Iris pigment epithelial cell (primary cell): ENCODE measurements around the gene APLNR.

ENCODE experiments used
- DNase-seq: peaks from one replicate; pipeline ENCODE4 v3.0.0-alpha.2; 2011; ENCODE audit warnings: low read depth

The APLNR gene

DNA sequence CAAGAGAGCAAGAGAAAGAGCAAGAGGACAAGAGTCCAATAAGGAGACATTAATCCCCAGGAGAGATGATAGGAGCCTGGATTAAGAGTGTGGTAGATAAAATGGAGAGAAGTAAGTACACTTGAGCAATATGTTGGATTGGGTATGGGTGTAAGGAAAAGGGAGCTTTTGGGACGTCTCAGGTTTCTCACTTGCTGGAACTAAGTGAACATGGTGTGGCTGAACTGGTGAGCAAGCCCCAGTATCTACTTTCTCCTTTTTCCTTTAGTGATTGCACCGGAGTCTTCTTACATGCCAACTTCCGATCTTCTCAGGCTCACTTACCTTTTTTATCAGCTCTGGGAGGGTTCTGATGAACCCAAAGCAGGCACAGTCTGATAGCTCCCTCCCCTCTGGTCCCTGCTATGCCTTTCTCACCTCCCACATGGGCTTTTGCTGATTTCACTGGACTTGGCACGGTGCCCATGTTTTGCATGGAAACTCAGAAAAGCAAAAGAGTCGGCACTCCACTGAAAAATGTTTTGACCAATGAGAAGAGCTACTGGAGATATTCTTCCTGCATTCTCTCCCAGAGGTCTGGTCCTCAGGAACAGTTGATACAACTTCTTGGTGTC, 14.5 kb upstream of the APLNR start:
- peak; percentile 48 for DNase-seq

DNA sequence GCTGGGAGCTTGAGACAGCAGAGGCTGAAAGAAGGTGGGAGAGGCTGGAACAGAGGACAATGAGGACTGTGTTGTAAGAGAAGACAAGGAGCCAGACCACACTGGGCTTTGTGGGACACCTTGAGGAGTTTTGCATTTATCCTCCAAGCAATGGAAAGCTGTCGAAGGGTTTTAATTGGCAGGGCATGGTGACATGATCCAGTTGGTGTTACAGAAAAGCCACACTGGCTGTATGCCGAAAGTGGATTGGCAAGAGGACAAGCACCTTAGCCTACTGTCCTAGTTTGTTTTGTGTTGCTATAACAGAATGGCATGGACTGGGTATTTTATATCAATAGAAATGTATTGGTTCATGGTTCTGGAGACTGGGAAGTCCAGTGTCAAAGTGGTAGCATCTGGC, 14.0 kb upstream of the APLNR start:
- no peak for DNase-seq

DNA sequence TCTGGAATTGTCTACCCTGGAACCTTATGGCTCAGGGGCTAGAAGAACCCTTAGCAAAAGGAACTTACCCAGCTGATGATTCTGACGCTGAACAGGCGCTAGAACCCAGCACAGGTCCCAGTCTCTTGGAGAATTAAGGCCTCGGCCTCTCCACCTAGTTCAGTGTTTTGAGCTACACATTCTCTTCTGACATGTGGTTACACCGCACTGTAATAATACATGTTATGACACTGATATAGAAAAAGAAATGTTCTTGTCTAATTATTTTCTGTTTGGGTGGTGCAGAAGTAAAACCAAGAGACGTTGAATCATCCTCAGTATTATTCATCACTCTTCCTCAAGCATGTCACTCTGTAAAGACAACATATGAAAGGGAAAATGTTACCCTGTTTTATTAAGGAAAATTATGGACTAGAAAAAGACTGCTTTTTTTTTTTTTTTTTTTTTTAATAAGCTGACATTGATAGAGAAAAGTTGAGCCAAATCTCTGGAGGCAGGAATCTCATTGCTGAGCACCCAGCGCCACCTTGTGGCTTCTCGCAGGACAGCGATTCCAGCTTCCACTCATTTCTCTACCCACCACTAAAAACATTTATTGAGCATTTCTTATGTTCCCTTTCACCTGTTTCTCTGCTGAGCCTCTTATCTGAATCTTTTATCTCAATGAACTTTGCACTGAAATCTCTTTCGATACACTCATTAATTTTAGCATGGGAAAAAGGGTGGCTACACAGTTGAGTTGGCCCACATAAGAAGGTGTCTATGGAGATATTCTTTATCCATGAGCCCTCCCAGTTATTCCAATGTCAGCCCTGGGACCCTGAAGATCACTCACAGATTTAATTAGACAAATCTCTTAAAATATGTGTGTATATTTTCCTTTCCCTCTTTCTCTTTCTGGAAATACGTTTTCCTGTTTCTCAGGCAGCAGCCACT, 12.6 kb upstream of the APLNR start:
- DNase-seq, result peak; percentile 65

DNA sequence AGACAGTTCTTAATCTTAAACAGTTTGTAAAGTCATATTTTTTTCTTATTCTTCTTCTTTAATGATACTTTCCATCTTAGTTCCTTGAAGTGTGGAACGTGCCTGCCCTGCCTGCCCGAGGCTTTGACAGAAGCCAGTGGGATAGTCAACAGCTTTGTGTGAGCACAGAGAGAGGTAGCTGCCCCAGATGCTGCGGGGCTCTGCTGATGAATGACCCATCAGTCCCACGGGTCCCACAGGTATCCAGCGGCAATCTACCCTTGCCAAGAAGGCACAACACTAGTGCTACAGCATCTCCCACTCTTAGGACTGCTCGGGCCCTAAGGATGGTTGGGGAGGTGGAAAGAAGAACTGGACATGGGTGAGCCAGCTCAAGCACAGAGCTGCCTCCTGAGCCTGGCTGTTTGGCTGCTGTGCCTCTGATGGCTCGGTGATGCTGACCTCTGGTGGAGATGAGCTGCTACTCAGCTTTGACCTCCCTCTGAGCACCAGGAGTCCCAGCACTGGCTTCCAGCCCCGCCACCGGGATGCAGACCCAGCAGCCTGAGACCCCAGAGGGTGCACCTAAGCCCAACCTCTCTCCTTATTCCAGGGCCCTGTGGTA, 11.8 kb upstream of the APLNR start:
- DNase-seq, result peak; percentile 73

DNA sequence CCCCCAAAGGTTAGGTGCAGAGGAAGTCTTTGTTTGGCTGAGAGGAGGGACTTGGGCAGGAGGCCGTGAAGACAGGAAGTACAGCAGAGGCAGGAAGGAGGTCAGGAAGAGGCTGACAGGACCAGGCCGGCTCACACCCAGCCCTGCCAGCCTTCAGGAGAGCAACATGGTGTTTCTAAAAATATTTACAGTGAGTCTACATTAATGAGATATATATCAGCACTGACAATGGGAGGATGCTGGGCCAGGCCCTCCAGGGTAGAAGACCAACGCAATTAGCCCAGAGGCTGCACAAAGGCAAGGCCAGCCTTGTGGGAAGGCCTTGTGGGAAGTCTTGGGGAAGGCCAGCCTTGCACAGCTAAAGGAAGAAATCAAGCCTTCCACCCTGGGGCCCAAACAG, 7.9 kb upstream of the APLNR start:
- DNase-seq, result no peak

DNA sequence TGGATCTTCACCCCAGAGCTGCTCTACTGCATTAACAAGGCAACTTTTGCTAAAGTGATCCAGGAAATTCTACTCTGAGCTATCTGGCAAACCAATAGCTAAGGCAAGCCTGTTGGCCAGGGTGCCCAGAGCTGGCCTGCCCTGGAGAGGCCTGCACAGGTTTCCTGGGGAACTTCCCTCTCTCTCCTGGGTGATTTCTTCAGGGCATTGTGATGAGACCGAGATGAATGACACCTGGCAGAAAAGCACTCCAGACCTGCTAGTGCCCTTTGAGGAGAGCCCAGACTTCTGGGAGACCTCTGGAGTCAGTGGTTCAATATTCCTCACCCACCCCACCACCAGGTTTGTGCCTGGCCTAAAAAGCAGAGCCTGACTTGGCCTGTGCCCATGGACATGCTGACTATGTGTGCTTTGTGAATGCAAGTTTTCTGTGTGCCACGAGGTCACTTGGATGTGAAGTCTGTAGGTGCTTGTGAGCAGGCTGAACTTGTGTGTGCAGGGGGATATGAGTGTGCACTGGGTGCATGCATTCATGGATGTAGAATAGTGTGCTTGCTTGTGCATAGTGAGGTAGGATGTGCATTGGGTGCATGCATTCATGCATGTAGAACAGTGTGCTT, 4.4 kb upstream of the APLNR start:
- DNase-seq, result no peak

DNA sequence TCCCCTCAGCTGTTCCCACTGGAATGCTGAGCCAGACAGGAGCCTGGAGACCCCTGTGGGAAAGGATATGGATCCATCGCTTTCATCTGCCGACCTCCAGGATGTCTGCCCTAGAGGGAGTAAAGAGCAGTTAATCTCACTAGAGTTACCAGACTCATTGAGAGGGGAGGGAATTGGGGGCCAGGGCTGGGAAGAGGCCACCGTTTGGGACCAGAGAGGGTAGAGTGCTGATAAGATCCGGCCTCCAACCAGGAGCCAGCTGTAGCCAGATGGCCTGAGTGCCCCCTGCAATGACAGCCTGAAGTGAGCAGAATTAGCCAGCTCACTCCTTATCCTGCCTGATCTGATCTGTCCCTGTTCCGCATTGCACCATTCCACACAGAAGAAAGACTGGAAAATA, 3.7 kb upstream of the APLNR start:
- no peak for DNase-seq

DNA sequence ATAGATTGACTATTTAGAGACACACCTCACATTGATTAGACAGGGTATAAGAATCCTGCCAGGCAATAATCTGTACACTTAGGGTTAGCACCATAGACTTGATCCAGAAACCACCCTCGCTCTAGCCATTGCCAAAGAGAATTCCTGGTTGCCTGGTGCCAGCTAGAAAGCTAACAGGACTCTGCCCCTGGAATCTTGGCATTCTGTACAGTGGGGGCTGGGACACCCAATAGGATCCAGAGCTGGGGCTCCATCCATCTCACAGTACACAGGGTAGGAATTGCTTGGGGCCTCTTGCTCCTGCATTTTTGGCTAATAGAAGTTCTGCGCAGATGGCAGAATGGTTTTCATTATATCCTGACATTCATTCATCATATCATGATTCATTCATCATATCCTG, 3.0 kb upstream of the APLNR start:
- no peak for DNase-seq

DNA sequence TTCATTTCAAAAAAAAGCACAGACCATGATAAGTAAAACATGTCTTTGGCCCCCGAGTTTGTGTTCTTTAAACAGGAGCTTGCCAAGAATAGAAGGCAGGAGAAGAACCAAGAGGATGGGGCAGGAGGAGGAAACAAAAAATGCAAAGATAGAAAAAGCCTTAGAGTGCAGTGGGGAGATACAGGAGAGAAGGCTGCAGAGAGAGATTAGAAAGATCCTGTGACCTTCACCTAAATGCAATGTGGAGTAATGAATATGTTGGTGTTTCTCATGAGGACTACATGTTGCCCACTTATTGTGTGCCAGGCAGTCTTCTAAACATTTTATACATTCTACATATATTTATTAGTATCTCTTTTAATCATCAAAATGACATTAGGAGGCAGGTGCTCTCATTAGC, 2.3 kb upstream of the APLNR start:
- DNase-seq, result no peak

DNA sequence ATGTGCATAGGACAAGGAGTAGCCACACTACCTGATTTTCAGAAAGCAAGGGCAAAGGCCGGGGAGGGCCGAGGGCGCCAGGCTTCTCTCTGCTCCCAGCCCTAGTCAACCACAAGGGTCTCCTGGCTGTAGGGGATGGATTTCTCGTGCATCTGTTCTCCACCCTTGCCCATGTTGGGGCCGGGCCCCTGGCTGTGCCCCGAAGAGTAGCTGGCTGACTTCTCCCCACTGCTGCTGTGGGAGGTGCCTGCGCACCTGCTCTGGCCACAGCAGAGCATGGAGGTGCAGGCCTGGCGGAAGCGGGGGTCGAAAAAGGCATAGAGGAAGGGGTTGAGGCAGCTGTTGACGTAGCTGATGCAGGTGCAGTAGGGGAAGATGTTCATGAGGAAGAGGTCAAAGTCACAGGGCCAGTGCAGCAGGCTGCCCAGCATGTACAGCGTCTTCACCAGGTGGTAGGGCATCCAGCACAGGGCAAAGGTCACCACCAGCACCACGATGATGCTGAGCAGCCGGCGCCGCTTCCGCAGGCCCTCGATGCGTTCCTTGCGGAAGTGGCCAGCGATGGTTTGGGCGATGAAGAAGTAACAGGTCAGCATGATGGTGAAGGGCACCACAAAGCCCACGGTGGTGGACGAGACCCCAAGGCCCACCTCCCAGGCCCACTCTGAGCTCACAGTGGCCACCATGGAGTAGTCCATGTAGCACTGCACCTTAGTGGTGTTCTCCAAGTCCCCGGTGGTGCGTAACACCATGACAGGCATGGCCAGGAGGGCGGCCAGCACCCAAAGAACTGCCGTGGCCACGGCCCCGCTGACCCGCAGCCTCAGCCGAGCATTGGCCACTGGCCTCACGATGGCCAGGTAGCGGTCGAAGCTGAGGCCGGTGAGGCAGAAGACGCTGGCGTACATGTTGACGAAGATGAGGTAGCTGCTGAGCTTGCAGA, 1.0 kb downstream of the APLNR start:
- no peak for DNase-seq

DNA sequence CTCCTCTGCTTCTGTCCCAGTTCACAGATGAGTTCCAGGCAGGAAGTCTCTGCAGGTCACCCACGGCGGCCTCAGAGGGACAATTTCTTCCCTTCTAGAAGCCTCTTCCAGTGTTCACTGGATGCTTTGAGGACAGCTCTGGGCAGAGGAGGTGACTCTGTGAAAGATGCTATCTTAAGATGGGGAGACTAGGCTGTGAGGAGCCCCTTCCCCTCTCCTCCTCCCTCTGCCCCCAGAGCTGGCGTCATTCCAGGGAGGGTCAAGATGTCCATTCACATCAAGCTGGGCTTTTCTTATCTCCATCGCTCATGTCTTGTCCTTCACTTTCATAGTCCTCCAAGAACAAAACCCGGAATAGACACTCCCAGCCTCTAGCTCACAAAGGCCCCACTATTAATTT, 3.3 kb downstream of the APLNR start:
- no peak for DNase-seq

DNA sequence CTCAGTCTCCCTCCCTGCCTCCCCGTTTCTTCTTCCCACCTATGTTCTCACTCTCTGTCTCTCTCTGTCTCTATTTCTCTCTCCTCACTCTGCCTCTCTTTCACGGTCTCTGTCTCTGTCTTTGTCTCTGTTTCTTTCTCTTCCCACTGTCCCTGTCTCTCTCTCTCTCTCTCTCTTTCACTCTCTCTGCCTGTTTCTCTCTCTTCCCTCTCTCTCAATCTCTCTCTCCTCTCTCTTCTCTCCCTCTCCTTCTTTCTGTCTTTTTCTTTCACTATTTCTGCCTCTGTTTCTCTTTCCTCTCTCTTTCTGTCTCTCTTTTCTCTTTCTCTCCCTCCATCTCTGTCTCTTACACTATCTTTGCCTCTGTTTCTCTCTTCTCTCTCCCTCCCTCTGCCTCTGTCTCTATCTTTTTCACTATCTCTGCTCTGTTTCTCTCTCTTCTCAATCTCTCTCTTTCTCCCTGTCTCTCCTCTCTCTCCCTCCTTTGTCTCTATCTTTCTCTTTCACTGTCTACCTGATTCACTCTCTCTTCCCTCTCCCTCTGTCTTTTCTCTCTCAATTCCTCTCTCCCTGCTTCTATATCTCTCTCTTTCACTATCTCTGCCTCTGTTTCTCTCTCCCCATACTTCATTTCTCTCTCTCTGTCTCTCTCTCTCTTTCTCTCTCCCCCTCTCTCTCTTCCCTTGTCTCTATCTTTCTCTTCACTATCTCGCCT, 5.4 kb downstream of the APLNR start:
- DNase-seq, result no peak

DNA sequence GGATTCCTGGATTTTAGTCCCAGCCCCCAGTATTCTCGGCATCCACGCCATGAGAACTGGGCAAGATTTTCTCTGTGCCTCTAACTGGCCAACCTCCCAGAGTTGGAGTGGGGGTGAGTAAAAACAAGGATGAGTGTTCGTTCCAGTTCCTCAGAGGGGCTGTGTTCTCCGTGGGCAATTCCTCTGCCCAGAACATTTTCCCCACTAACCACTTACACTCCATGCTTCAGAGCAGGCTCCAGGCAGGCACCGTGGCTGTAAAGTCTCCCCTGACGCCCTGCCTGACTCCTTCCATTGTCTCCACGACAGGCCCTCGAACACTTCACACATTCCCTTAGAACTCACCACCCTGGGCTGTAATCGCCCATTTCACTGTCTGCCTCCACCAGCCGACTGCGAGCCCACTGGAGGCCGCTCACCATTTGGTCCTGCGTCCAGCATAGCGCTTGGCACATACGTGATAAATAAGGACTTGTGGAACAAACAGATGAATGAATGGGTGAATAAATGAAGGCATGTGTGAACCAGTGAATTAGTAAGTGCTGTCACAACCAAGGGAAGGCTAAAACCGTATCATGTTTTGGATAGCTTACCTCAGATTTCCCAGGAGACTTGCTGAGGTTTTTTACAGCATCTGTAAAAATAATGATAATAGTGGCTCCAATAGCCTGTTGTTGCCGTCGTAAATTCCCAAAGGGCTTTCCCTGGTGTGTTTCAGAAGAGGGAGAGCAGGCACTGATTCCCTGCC, 6.1 kb downstream of the APLNR start:
- no peak for DNase-seq

DNA sequence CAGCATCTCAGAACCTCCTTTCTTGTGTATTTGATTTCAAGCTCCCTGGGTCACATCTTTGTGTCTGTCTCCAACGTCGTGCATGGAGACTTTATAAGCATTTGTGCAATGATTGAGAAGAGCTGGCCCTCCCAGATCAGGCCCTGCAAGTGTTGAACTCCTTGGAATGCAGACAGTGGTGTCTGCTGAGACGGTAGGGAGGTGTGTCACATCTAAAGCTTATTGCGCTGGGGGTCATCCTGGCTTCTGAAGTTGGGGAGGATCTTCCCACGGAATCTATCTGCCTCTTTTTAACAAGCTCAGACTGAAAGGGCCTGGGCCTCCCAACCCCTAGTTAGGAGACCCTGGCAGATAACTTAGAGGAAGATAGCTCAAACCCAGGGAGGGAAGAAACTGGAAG, 6.7 kb downstream of the APLNR start:
- DNase-seq, result no peak

DNA sequence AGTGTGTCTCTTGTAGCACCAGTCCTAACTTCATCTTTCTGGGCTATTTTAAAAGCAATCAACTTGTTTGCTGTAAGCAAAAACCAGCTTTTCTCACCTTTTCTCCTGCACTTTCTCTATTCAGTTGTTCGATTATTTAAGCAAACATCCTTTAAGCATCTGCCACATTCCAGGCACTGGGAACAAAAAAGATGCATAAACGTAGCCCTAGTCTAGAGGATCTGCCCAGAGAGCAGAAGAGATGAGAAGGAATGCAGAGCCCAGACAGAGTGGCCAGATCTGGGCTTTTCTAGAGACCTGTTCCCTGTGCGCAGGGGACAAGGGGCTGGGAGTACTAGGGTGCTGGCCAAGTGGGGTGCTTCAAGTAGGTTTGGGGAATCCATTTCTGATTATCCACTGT, 8.4 kb downstream of the APLNR start:
- DNase-seq, result no peak

DNA sequence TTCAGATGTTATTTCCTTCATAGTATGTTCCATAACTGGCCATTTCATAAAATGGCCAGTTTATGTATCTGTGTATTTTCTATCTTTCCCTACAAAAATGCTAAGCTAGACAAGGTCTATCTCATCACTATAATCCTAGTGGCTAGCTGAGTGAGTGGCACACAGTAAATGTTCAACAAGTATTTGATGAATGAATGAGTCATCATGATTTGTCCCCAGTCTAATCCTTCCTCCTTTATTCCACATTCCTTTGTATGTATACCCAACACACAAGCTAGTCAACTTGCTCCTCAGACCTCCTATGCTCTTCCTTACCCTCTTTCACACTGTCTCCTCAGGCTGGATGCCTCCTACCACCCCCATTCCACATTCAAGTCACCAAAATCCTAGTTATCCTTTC, 12.5 kb downstream of the APLNR start:
- DNase-seq, result peak; percentile 78

DNA sequence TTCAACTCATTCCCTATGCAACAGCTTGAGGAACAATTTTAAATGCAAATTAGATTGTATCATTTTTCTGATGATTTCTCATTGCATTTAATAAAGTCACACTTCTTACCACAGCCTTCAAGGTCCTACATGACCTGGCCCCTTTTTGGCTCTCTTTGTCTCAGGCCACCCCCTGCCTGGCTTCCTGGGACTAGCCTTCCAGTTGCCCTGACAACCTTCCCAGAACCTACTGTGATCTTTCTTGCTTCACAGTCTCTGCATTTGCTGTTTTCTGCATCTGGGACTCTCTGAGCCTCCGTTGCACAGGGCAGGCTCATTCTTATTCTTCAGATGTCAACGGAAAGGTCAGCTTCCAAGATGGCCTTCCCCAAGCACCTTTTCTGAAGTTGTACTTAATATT, 12.9 kb downstream of the APLNR start:
- DNase-seq, result no peak

DNA sequence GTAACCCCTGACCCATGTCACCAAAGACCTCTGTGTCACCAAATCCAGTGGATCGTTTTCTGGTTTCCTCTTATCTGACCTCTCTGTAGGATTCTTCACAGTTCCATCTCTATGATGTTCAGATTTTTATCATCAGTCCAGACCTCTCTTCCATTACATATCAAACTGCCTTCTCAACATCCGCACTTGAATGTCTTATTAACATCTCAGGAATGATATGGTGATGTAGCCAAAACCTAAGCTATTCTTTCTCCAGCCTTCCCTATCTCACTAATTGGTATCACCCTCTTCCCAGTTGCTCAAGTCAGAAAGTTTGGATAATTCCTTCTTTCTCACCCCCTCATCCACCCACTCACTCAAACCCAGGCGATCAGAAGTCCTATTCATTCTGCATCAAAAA, 13.4 kb downstream of the APLNR start:
- peak; percentile 21 for DNase-seq

DNA sequence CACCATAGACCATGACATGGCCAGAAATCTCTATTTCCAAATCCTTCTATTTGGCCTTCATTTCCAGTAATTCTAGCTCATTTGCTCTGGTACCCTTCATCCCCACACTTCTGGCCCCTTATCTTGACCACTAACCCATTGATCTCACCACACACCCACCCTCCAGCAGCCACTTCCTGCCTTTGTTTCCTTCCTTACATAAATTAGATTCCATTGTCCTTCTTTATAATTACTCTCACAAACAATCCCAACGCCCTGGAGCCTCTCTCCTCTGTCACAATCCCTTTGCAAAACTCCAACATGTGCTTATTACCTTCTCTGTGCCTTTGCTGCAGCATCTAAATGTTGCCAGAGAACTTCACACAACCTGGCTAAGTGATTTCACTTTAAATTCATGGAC, 14.8 kb downstream of the APLNR start:
- no peak for DNase-seq

DNA sequence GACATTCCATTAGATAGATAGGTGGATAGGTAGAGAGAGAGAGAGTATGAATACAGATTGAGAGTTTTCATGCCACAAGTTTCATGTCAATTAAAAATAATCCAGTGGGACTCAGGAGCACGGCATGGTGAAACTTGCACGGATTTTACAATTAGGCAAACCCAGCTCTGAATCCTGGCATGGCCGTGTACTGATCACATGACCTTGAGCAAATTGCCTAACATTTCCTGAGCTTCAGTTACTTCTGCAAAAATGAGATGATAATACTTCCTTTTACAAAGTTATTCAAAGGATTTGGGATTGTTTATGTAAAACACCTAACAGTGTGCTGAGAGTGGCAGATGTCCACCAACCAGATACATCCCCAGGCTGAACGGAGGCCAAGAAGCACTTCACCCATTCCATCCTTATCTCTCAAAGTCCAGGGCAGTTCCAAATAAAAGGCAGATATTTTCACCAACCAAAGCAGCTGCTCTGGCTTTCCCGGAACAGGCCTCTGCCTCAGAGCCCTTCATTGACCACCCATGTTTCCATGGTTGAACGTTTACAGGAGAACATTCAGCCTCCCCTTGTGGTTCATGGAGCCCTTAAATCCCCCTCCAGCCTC, 17.9 kb downstream of the APLNR start:
- DNase-seq, result peak; percentile 66
